ENCODE measurements around the gene TTPAL. TPM values are rescaled to one million over a fixed set of nuclear protein-coding genes. Genes with fewer than 3 reads are reported as not detected.
A peak's percentile ranks its signal among the peaks of the same experiment; 100 is the strongest.

TTPAL gene
- 7.6 TPM for total RNA-seq
- polyA plus RNA-seq = 3.9 TPM

GRCh38 chr20:44475694-44476560, at the start of gene TTPAL:
Gene TTPAL, plus strand, starts transcription at chr20:44475874. Its CDS starts 4,126 bp downstream, at chr20:44480000.
- 2% methylated on average over 55 of the region's 55 CpGs for WGBS
- H3K4me3 ChIP-seq (ENCODE audit: low read depth, low read length) = peak within 1 kb of the TSS; percentile 73

GRCh38 chr20:44425923-44426322, 49.8 kb upstream of the TTPAL start:
- WGBS = 82% methylated on average over 2 of the region's 2 CpGs
- Histone ChIP-seq H3K4me1 (ENCODE audit: insufficient read depth) (no peaks in the 10 kb centered on the region), H3K36me3 (ENCODE audit: insufficient read depth) (no peaks in the 10 kb centered on the region), H3K27ac (ENCODE audit: low read depth) (no peak overlapping the region), H3K4me3 (ENCODE audit: low read depth, low read length) (no peak overlapping the region)
- no peak for DNase-seq (ENCODE audit: extremely low spot score)

More at GRCh38 chr20:44475694-44476560, at the start of gene TTPAL:
- Histone ChIP-seq H3K4me1 (ENCODE audit: insufficient read depth) (no peaks in the 10 kb centered on the region), H3K27ac (ENCODE audit: low read depth) (peak within 1 kb of the TSS; percentile 91), H3K36me3 (ENCODE audit: insufficient read depth) (peaks cover 3% of the 10 kb centered on the region)
- DNase-seq (ENCODE audit: extremely low spot score) = peak; percentile 74

GRCh38 chr20:44426879-44427790, 48.5 kb upstream of the TTPAL start:
- no peak for DNase-seq (ENCODE audit: extremely low spot score)

DNA sequence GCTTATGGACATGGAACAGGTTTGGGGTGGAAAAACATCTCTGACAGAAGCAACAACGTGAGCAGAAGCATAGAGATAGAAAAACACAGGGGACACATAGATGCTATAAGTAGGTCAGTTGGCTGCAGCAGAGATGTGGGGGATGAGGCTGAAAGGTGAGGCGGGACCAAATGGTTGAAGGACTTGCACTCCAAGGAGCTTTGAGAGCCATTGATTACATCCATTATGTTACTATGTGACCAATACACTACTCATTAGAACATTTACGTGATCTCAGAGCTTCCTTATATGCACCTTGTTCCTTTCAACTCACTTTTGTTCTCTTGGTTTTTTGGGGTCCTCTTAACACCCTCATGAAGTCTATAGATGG, 47.9 kb upstream of the TTPAL start:
- WGBS = 79% methylated on average over 3 of the region's 3 CpGs
- no peak overlapping the region for H3K4me3 ChIP-seq (ENCODE audit: low read depth, low read length)
- H3K36me3 ChIP-seq (ENCODE audit: insufficient read depth) = no peaks in the 10 kb centered on the region

More at GRCh38 chr20:44426879-44427790, 48.5 kb upstream of the TTPAL start:
- Histone ChIP-seq H3K4me1 (ENCODE audit: insufficient read depth) (no peaks in the 10 kb centered on the region), H3K36me3 (ENCODE audit: insufficient read depth) (no peaks in the 10 kb centered on the region), H3K27ac (ENCODE audit: low read depth) (no peak overlapping the region), H3K4me3 (ENCODE audit: low read depth, low read length) (no peak overlapping the region)
- WGBS = 76% methylated on average over 10 of the region's 10 CpGs

GRCh38 chr20:44428174-44429016, 47.3 kb upstream of the TTPAL start:
- H3K27ac ChIP-seq (ENCODE audit: low read depth) = no peak overlapping the region
- 91% methylated on average over 8 of the region's 8 CpGs for WGBS
- no peak for DNase-seq (ENCODE audit: extremely low spot score)

More for the DNA sequence above, 47.9 kb upstream of the TTPAL start:
- no peak for DNase-seq (ENCODE audit: extremely low spot score)
- no peaks in the 10 kb centered on the region for H3K4me1 ChIP-seq (ENCODE audit: insufficient read depth)
- no peak overlapping the region for H3K27ac ChIP-seq (ENCODE audit: low read depth)

DNA sequence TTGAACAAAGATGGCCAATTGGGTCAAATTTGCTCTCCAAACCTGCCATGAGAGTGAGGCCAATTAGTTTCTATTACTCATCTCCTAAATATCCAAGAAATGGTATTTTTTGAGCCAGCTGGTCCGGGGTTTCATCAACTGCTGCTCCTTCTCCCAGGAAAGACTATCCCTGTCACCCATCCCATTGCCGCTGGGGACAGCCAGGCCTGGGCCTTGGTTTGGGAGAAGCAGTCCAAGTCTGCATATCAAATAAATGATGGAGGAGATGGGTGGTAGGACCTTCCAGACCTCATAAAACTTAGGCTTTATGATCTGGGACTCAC, 46.7 kb upstream of the TTPAL start:
- no peak for DNase-seq (ENCODE audit: extremely low spot score)
- H3K27ac ChIP-seq (ENCODE audit: low read depth) = no peak overlapping the region
- whole genome bisulfite sequencing = 82% methylated on average over 2 of the region's 2 CpGs
- H3K36me3 ChIP-seq (ENCODE audit: insufficient read depth) = no peaks in the 10 kb centered on the region
- H3K4me1 ChIP-seq (ENCODE audit: insufficient read depth) = no peaks in the 10 kb centered on the region
- no peak overlapping the region for H3K4me3 ChIP-seq (ENCODE audit: low read depth, low read length)

More at GRCh38 chr20:44428174-44429016, 47.3 kb upstream of the TTPAL start:
- Histone ChIP-seq H3K4me3 (ENCODE audit: low read depth, low read length) (no peak overlapping the region), H3K4me1 (ENCODE audit: insufficient read depth) (no peaks in the 10 kb centered on the region), H3K36me3 (ENCODE audit: insufficient read depth) (no peaks in the 10 kb centered on the region)

DNA sequence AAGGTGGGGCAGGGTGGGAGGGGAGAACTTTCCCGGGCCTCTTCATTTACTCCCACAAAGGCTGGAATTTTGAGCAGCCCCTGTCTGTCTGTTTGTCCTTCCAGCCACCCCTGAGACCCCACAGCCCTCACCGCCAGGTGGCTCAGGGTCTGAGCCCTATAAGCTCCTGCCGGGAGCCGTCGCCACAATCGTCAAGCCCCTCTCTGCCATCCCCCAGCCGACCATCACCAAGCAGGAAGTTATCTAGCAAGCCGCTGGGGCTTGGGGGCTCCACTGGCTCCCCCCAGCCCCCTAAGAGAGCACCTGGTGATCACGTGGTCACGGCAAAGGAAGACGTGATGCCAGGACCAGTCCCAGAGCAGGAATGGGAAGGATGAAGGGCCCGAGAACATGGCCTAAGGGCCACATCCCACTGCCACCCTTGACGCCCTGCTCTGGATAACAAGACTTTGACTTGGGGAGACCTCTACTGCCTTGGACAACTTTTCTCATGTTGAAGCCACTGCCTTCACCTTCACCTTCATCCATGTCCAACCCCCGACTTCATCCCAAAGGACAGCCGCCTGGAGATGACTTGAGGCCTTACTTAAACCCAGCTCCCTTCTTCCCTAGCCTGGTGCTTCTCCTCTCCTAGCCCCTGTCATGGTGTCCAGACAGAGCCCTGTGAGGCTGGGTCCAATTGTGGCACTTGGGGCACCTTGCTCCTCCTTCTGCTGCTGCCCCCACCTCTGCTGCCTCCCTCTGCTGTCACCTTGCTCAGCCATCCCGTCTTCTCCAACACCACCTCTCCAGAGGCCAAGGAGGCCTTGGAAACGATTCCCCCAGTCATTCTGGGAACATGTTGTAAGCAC, 46.0 kb upstream of the TTPAL start:
- H3K36me3 ChIP-seq (ENCODE audit: insufficient read depth) = no peaks in the 10 kb centered on the region
- no peak overlapping the region for H3K27ac ChIP-seq (ENCODE audit: low read depth)
- DNase-seq (ENCODE audit: extremely low spot score) = no peak
- no peaks in the 10 kb centered on the region for H3K4me1 ChIP-seq (ENCODE audit: insufficient read depth)
- H3K4me3 ChIP-seq (ENCODE audit: low read depth, low read length) = no peak overlapping the region
- 78% methylated on average over 17 of the region's 17 CpGs for WGBS

DNA sequence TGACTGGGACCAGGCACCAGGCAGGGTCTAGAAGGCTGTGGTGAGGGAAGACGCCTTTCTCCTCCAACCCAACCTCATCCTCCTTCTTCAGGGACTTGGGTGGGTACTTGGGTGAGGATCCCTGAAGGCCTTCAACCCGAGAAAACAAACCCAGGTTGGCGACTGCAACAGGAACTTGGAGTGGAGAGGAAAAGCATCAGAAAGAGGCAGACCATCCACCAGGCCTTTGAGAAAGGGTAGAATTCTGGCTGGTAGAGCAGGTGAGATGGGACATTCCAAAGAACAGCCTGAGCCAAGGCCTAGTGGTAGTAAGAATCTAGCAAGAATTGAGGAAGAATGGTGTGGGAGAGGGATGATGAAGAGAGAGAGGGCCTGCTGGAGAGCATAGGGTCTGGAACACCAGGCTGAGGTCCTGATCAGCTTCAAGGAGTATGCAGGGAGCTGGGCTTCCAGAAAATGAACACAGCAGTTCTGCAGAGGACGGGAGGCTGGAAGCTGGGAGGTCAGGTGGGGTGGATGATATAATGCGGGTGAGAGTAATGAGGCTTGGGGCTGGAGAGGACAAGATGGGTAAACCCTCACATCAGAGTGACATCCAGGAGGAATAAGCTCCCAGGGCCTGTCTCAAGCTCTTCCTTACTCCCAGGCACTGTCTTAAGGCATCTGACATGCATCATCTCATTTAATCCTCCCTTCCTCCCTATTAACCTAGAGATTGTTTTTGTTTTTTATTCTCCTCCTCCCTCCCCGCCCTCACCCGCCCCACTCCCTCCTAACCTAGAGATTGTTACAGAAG, 45.2 kb upstream of the TTPAL start:
- Histone ChIP-seq H3K36me3 (ENCODE audit: insufficient read depth) (no peaks in the 10 kb centered on the region), H3K4me3 (ENCODE audit: low read depth, low read length) (no peak overlapping the region), H3K27ac (ENCODE audit: low read depth) (no peak overlapping the region), H3K4me1 (ENCODE audit: insufficient read depth) (no peaks in the 10 kb centered on the region)
- 90% methylated on average over 7 of the region's 7 CpGs for WGBS
- no peak for DNase-seq (ENCODE audit: extremely low spot score)

DNA sequence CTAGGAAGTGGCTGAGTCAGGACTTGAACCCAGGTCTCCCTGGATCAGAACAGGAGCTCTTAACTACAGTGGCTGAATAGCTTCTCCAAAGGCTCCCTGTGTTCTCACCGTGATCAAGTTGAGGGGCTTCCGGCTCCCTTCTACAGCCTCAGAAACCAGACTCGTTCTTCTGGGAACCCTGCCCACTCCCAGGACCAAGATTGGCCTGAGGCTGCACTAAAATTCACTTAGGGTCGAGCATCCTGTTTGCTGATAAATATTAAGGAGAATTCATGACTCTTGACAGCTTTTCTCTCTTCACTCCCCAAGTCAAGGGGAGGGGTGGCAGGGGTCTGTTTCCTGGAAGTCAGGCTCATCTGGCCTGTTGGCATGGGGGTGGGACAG, 44.6 kb upstream of the TTPAL start:
- 30% methylated on average over 4 of the region's 4 CpGs for WGBS
- Histone ChIP-seq H3K4me3 (ENCODE audit: low read depth, low read length) (no peak overlapping the region), H3K36me3 (ENCODE audit: insufficient read depth) (no peaks in the 10 kb centered on the region), H3K27ac (ENCODE audit: low read depth) (no peak overlapping the region), H3K4me1 (ENCODE audit: insufficient read depth) (no peaks in the 10 kb centered on the region)
- DNase-seq (ENCODE audit: extremely low spot score) = no peak

- 49% methylated on average over 11 of the region's 11 CpGs for WGBS
- no peak overlapping the region for H3K27ac ChIP-seq (ENCODE audit: low read depth)
- DNase-seq (ENCODE audit: extremely low spot score) = no peak
- no peaks in the 10 kb centered on the region for H3K36me3 ChIP-seq (ENCODE audit: insufficient read depth)
- no peaks in the 10 kb centered on the region for H3K4me1 ChIP-seq (ENCODE audit: insufficient read depth)
- H3K4me3 ChIP-seq (ENCODE audit: low read depth, low read length) = no peak overlapping the region
These were observed 44.0 kb upstream of the TTPAL start for GRCh38 chr20:44431502-44432234.

- Histone ChIP-seq H3K4me3 (ENCODE audit: low read depth, low read length) (no peak overlapping the region), H3K36me3 (ENCODE audit: insufficient read depth) (no peaks in the 10 kb centered on the region), H3K4me1 (ENCODE audit: insufficient read depth) (no peaks in the 10 kb centered on the region), H3K27ac (ENCODE audit: low read depth) (no peak overlapping the region)
- DNase-seq (ENCODE audit: extremely low spot score) = no peak
- 74% methylated on average over 8 of the region's 8 CpGs for WGBS
These were observed 42.8 kb upstream of the TTPAL start for GRCh38 chr20:44432618-44433577.
